ENCODE measurements around the gene OOEP. TPM values are rescaled to one million over a fixed set of nuclear protein-coding genes. Genes with fewer than 3 reads are reported as not detected.

OOEP gene
- polyA plus RNA-seq, 3 donors: not detected

DNA sequence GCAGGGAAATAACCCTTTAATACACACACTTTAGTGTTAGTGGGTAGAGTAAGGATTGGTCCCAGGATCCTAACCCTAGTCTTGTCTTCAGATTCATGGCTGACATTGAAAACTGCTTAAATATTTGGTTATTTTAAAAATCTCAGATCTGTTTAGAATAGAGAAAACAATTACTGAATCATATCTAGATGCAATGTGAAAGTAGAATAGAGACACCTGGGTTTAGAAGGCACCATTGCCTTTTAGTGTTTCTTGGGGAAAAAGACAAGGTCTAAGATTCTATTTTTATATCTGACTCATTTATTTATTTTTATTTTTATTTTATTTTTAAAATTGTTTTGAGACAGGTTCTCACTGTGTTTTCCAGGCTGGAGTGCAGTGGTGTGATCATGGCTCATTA, 31.0 kb upstream of the OOEP start:
- Histone ChIP-seq H3K4me1 (ENCODE audit: control insufficient read depth in 1 of 2, insufficient read depth in 2 of 2, low read length in 2 of 2) (no peaks in the 10 kb centered on the region), H2AFZ (ENCODE audit: insufficient read depth, low read depth, low read length, poor library complexity, severe bottlenecking) (no peak overlapping the region), H3K9ac (ENCODE audit: insufficient read depth, low read length, poor library complexity, severe bottlenecking) (no peak overlapping the region), H3K36me3 (replicated peaks in 1 of 2; ENCODE audit: control insufficient read depth in 1 of 2, insufficient read depth in 2 of 2, low read length in 2 of 2) (no peaks in the 10 kb centered on the region), H4K20me1 (ENCODE audit: insufficient read depth, low read length) (no peaks in the 10 kb centered on the region), H3K4me2 (replicated peaks; ENCODE audit: extremely low read depth, low read length, poor library complexity, severe bottlenecking) (no peak overlapping the region), H3K79me2 (ENCODE audit: insufficient read depth, low read length) (no peaks in the 10 kb centered on the region), H3K9me3 (replicated peaks in 1 of 2; ENCODE audit: control insufficient read depth in 1 of 2, insufficient read depth in 1 of 2, low read length in 2 of 2) (no peaks in the 10 kb centered on the region), H3K27me3 (ENCODE audit: control insufficient read depth in 2 of 2, insufficient read depth in 2 of 2, low read length in 2 of 2) (no peaks in the 10 kb centered on the region), H3K4me3 (replicated peaks in 1 of 3; ENCODE audit: low read depth in 2 of 3, low read length in 3 of 3) (no peak overlapping the region), H3K27ac (ENCODE audit: low read depth in 1 of 2, low read length in 2 of 2) (no peak overlapping the region)
- Mint-ChIP-seq H3K4me1 (no peaks in the 10 kb centered on the region), H3K36me3 (peaks cover 0 to 3% of the 10 kb centered on the region in 2 donors), H3K27ac (no peak overlapping the region), H3K27me3 (ENCODE audit: low read depth in 3 of 3) (peaks cover 0 to 2% (median 0%) of the 10 kb centered on the region in 3 donors), H3K4me3 (no peak overlapping the region), H3K9me3 (no peaks in the 10 kb centered on the region)
- no peak for DNase-seq
- TF ChIP-seq, protein P1, sequence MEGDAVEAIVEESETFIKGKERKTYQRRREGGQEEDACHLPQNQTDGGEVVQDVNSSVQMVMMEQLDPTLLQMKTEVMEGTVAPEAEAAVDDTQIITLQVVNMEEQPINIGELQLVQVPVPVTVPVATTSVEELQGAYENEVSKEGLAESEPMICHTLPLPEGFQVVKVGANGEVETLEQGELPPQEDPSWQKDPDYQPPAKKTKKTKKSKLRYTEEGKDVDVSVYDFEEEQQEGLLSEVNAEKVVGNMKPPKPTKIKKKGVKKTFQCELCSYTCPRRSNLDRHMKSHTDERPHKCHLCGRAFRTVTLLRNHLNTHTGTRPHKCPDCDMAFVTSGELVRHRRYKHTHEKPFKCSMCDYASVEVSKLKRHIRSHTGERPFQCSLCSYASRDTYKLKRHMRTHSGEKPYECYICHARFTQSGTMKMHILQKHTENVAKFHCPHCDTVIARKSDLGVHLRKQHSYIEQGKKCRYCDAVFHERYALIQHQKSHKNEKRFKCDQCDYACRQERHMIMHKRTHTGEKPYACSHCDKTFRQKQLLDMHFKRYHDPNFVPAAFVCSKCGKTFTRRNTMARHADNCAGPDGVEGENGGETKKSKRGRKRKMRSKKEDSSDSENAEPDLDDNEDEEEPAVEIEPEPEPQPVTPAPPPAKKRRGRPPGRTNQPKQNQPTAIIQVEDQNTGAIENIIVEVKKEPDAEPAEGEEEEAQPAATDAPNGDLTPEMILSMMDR (IDR thresholded peaks at IDR 0.05): no peak
- intact Hi-C loops (cut with micrococcal nuclease): no loop called here

DNA sequence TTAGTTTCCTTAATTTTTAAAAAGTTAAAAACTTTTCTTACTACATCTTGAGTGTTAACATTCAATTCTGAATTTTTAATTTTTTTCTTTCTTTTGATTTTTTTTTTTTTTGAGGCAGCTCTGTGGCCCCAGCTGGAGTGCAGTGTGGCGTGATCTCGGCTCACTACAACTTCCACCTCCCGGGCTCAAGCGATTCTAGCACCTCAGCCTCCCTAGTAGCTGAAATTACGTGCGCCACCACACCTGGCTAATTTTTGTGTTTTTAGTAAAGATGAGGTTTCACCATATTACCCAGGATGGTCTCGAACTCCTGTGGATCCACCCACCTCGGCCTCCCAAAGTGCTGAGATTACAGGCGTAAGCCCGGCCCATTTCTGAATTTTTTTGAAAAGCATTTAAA, 26.2 kb upstream of the OOEP start:
- Histone ChIP-seq H3K27me3 (ENCODE audit: control insufficient read depth in 2 of 2, insufficient read depth in 2 of 2, low read length in 2 of 2) (no peaks in the 10 kb centered on the region), H3K4me3 (replicated peaks in 1 of 3; ENCODE audit: low read depth in 2 of 3, low read length in 3 of 3) (no peak overlapping the region), H3K9ac (ENCODE audit: insufficient read depth, low read length, poor library complexity, severe bottlenecking) (no peak overlapping the region), H2AFZ (ENCODE audit: insufficient read depth, low read depth, low read length, poor library complexity, severe bottlenecking) (no peak overlapping the region), H3K27ac (ENCODE audit: low read depth in 1 of 2, low read length in 2 of 2) (no peak overlapping the region), H3K79me2 (ENCODE audit: insufficient read depth, low read length) (no peaks in the 10 kb centered on the region), H3K36me3 (replicated peaks in 1 of 2; ENCODE audit: control insufficient read depth in 1 of 2, insufficient read depth in 2 of 2, low read length in 2 of 2) (no peaks in the 10 kb centered on the region), H4K20me1 (ENCODE audit: insufficient read depth, low read length) (no peaks in the 10 kb centered on the region), H3K4me2 (replicated peaks; ENCODE audit: extremely low read depth, low read length, poor library complexity, severe bottlenecking) (no peak overlapping the region), H3K4me1 (ENCODE audit: control insufficient read depth in 1 of 2, insufficient read depth in 2 of 2, low read length in 2 of 2) (no peaks in the 10 kb centered on the region), H3K9me3 (replicated peaks in 1 of 2; ENCODE audit: control insufficient read depth in 1 of 2, insufficient read depth in 1 of 2, low read length in 2 of 2) (peaks cover 0 to 11% of the 10 kb centered on the region in 2 donors)
- no peak for DNase-seq
- WGBS (ENCODE audit: insufficient coverage): 100% methylated on average over 1 of the region's 10 CpGs
- intact Hi-C loops (cut with micrococcal nuclease): no loop called here
- H3K4me1 Mint-ChIP-seq: peaks cover 8% of the 10 kb centered on the region
- TF ChIP-seq, protein P1 (IDR thresholded peaks at IDR 0.05): no peak
- no peaks in the 10 kb centered on the region for H3K36me3 Mint-ChIP-seq
- H3K4me3 Mint-ChIP-seq: no peak overlapping the region
- peaks cover 0 to 8% (median 5%) of the 10 kb centered on the region in 7 donors for H3K9me3 Mint-ChIP-seq
- H3K27ac Mint-ChIP-seq: no peak overlapping the region
- H3K27me3 Mint-ChIP-seq (ENCODE audit: low read depth in 3 of 3): peaks cover 0 to 2% (median 0%) of the 10 kb centered on the region in 3 donors

Data from CD14-positive monocyte (primary cell).